Measurements from ENCODE around the gene CLDN5. TPM values are rescaled to one million over a fixed set of nuclear protein-coding genes. Genes with fewer than 3 reads are reported as not detected.

The CLDN5 gene
- total RNA-seq, 1 donor from 2014 or later, result 1.6 TPM

DNA sequence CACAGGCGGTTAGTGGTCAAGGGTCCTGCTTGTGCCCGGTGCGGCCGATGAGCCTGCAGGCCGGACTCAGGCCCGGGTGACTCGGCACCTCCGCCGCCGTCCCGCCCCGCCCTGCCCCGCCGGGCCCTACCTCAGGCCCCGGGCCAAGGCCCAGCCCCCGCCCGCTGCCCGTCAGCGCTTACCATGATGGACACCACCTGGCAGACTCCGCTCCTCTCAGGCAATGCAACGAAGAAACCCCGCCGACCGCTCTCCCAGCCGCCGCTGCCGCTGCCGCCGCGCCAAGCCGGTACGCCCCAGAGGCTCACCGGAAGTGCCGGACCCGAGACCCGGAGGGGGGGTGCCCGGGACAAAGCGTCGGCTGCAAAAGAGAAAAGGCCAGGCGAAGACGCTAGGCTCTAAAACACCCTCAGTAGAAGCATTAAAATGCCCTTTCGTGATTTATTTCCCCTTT, 45.3 kb downstream of the CLDN5 start, which contains the start of gene UFD1:
UFD1 (minus strand) TSS at position 293 of the 454 bp plus-strand sequence; CDS start at position 185, 108 bp downstream.
- DNase-seq (ENCODE audit: low read depth), result peak; percentile 25
- TF ChIP-seq CTCF (IDR thresholded peaks at IDR 0.05; ENCODE audit: insufficient read depth, low read length, poor library complexity, severe bottlenecking), result no peak
- no peaks in the 10 kb centered on the region for H3K36me3 ChIP-seq (ENCODE audit: control insufficient read depth, insufficient read depth, low read length)

GRCh38 chr22:19478045-19478900, 45.9 kb downstream of the CLDN5 start:
- Histone ChIP-seq H3K4me3 (ENCODE audit: low read depth, low read length) (peak overlapping the region; percentile 97), H3K36me3 (ENCODE audit: control insufficient read depth, insufficient read depth, low read length) (peaks cover 1% of the 10 kb centered on the region), H3K27me3 (ENCODE audit: control insufficient read depth, insufficient read depth, low read length) (no peaks in the 10 kb centered on the region)
- DNase-seq (ENCODE audit: low read depth), result no peak
- TF ChIP-seq CTCF (IDR thresholded peaks at IDR 0.05; ENCODE audit: insufficient read depth, low read length, poor library complexity, severe bottlenecking), result no peak

More for the DNA sequence above, 45.3 kb downstream of the CLDN5 start, which contains the start of gene UFD1:
- Histone ChIP-seq H3K27me3 (ENCODE audit: control insufficient read depth, insufficient read depth, low read length) (no peaks in the 10 kb centered on the region), H3K4me3 (ENCODE audit: low read depth, low read length) (peak within 1 kb of the TSS; percentile 97)

DNA sequence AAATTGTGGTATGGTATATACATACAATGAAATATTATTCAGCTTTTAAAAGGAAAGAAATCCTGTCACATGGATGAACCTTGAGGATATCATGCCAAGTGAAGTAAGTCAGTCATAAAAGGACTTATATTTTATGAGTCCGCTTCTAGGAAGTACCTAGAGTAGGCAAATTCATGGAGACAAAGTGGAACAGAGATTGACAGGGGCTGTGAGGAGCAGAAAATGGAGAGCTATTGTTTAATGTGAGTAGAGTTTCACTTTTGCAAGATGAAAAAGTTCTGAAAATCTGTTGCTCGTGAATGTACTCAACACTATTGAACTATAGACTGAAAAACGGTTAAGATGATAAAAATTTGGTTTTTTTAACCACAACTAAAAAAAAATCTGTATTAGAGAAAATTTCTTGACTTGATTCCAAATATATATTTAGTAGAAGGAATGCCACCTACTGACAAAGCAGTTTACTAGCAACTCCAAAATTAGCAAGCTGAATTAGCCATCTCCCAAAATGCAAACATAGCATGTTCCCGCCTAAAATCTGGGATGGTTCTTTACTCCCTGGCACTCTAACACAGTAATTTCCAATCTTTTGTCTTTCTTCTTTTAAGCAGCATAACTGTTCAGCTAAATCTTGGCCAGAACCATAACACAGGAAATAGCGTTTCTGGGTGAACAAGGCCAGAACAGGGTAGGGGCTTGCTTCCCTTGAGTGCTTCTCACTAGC, 46.7 kb downstream of the CLDN5 start:
- no peak for DNase-seq (ENCODE audit: low read depth)
- H3K27me3 ChIP-seq (ENCODE audit: control insufficient read depth, insufficient read depth, low read length), result no peaks in the 10 kb centered on the region
- peaks cover 2% of the 10 kb centered on the region for H3K36me3 ChIP-seq (ENCODE audit: control insufficient read depth, insufficient read depth, low read length)
- TF ChIP-seq CTCF (IDR thresholded peaks at IDR 0.05; ENCODE audit: insufficient read depth, low read length, poor library complexity, severe bottlenecking), result no peak
- H3K4me3 ChIP-seq (ENCODE audit: low read depth, low read length), result peak overlapping the region; percentile 97

DNA sequence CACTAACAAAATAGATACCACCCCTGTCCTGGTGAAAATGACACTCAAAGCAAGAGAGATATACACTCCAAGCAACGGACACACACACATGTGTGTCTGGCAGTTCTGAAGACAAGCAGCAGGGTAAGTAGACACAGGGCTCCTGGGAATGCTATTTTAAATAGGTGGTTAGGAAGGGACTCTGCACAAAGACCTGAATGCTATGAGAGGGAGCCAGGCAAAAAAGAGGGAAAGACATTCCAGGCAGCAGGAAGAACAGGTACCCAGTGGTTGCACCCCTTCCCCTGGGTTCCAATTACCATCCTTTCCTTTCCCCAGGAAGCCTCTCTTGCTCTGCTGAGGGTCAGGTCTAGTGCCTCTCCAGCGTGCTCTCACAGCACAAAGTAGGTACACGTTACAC, 48.2 kb downstream of the CLDN5 start:
- TF ChIP-seq CTCF (IDR thresholded peaks at IDR 0.05; ENCODE audit: insufficient read depth, low read length, poor library complexity, severe bottlenecking), result no peak
- Histone ChIP-seq H3K27me3 (ENCODE audit: control insufficient read depth, insufficient read depth, low read length) (no peaks in the 10 kb centered on the region), H3K4me3 (ENCODE audit: low read depth, low read length) (no peak overlapping the region), H3K36me3 (ENCODE audit: control insufficient read depth, insufficient read depth, low read length) (peaks cover 2% of the 10 kb centered on the region)
- DNase-seq (ENCODE audit: low read depth), result no peak

DNA sequence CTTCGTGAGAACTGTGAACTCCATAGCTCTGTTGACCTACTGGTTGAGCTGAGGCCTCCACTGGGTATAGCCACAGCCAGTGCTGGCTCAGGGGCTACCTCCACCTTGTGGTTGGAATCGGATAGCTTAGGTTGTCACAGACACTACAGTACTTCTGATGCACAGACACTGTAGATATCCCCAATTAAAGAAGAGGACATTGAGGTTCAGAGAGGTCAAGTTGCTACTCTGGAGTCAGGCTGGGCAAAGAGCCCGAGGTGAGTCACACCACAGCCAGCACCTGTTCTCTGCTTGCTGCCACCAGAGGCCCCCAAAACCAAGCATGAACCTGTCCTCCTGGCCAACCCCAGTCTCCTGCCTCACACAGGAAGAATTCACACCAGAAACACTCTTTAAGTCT, 50.6 kb downstream of the CLDN5 start:
- Histone ChIP-seq H3K4me3 (ENCODE audit: low read depth, low read length) (no peak overlapping the region), H3K27me3 (ENCODE audit: control insufficient read depth, insufficient read depth, low read length) (no peaks in the 10 kb centered on the region), H3K36me3 (ENCODE audit: control insufficient read depth, insufficient read depth, low read length) (peaks cover 4% of the 10 kb centered on the region)
- peak; percentile 13 for TF ChIP-seq CTCF (IDR thresholded peaks at IDR 0.05; ENCODE audit: insufficient read depth, low read length, poor library complexity, severe bottlenecking)
- DNase-seq (ENCODE audit: low read depth), result no peak

Other genes starting within 250 kb of the CLDN5 start
- gene CLTCL1, start 232.7 kb downstream of the CLDN5 start, total RNA-seq, result 25.9 and 28.2 TPM in 2 replicates
- 31.8 and 35.5 TPM in 2 replicates for gene HIRA, start 92.7 kb downstream of the CLDN5 start, total RNA-seq
- 47.2 and 49.5 TPM in 2 replicates for gene MRPL40, start 91.9 kb downstream of the CLDN5 start, total RNA-seq
- gene C22orf39, start 76.7 kb downstream of the CLDN5 start, total RNA-seq, result 37.9 and 42.3 TPM in 2 replicates
- 48.9 and 50.9 TPM in 2 replicates for gene UFD1, start 45.2 kb downstream of the CLDN5 start, total RNA-seq
- 5.6 and 10.5 TPM in 2 replicates for gene CDC45, start 44.5 kb downstream of the CLDN5 start, total RNA-seq
- 6.5 and 10.1 TPM in 2 replicates for gene SEPTIN5, start 190.1 kb upstream of the CLDN5 start, total RNA-seq
- 0.50 and 1.8 TPM in 2 replicates for gene GP1BB, start 199.1 kb upstream of the CLDN5 start, total RNA-seq
- gene TBX1, start 236.4 kb upstream of the CLDN5 start, total RNA-seq, result not detected in 2 replicates